NCI-H2171 (cell line): ENCODE measurements around the gene PER2.
"Not testable (repeated sequence)": the region's sequence is repeated elsewhere in the genome, so short reads cannot be mapped to it uniquely, and the experiment has no call there.

Experiments
- DNase-seq: peaks from one replicate; lab custom pipeline; 2025; lab: John Stamatoyannopoulos, UW

Gene PER2

GRCh38 chr2:238288650-238289573, 502 bp upstream of the PER2 start:
- DNase-seq, result peak; percentile 90

GRCh38 chr2:238286987-238287736, 1.2 kb downstream of the PER2 start:
- DNase-seq, result no peak

GRCh38 chr2:238286551-238286950, 1.9 kb downstream of the PER2 start:
- DNase-seq, result no peak

GRCh38 chr2:238286095-238286494, 2.3 kb downstream of the PER2 start:
- no peak for DNase-seq

GRCh38 chr2:238285653-238286082, 2.7 kb downstream of the PER2 start:
- no peak for DNase-seq

- no peak for DNase-seq
Measured at GRCh38 chr2:238284802-238285515, 3.5 kb downstream of the PER2 start.

GRCh38 chr2:238282861-238283738, 5.3 kb downstream of the PER2 start:
- no peak for DNase-seq

- no peak for DNase-seq
Measured at GRCh38 chr2:238281826-238282480, 6.5 kb downstream of the PER2 start.

GRCh38 chr2:238280083-238280825, 8.2 kb downstream of the PER2 start:
- no peak for DNase-seq

- DNase-seq, result no peak
Measured at GRCh38 chr2:238279324-238279682, 9.1 kb downstream of the PER2 start.

- DNase-seq, result no peak
Measured at GRCh38 chr2:238278626-238279323, 9.6 kb downstream of the PER2 start.

- no peak for DNase-seq
Measured at GRCh38 chr2:238277695-238278094, 10.7 kb downstream of the PER2 start.

GRCh38 chr2:238274152-238274865, 14.1 kb downstream of the PER2 start:
- no peak for DNase-seq

GRCh38 chr2:238273433-238273832, 15.0 kb downstream of the PER2 start:
- DNase-seq, result not testable (repeated sequence)

- no peak for DNase-seq
Measured at GRCh38 chr2:238272156-238272555, 16.3 kb downstream of the PER2 start.

GRCh38 chr2:238271686-238272085, 16.7 kb downstream of the PER2 start:
- DNase-seq, result not testable (repeated sequence)

- no peak for DNase-seq
Measured at GRCh38 chr2:238271061-238271554, 17.3 kb downstream of the PER2 start.

- DNase-seq, result no peak
Measured at GRCh38 chr2:238270606-238271005, 17.8 kb downstream of the PER2 start.

- no peak for DNase-seq
Measured at GRCh38 chr2:238269741-238270140, 18.7 kb downstream of the PER2 start.
